Dedifferentiated amniotic fluid mesenchymal stem cell (primary cell): ENCODE measurements around the gene USP7.

ENCODE experiments used
- DNase-seq: peaks from one replicate; pipeline ENCODE4 v3.0.0-alpha.2; 2016; ENCODE audit errors: extremely low spot score

The USP7 gene

DNA sequence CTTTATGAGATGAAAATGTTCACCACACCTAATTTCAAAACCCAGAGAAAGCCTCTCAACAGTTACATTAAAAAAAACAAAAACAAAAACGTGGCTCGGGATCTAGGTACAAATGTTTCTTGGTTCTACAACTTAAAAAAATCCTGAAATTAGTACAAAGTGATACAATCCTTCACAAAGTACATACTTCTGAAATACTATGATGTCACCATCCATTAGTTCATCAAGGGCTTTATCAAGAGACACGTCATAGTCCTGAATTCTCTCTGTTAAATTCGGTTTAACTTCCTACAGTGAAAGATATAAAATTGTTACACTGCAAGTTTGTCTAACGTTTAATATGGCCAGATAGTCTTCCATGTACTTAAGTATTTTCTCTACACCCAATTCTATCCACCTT, 63.4 kb downstream of the USP7 start:
- no peak for DNase-seq

DNA sequence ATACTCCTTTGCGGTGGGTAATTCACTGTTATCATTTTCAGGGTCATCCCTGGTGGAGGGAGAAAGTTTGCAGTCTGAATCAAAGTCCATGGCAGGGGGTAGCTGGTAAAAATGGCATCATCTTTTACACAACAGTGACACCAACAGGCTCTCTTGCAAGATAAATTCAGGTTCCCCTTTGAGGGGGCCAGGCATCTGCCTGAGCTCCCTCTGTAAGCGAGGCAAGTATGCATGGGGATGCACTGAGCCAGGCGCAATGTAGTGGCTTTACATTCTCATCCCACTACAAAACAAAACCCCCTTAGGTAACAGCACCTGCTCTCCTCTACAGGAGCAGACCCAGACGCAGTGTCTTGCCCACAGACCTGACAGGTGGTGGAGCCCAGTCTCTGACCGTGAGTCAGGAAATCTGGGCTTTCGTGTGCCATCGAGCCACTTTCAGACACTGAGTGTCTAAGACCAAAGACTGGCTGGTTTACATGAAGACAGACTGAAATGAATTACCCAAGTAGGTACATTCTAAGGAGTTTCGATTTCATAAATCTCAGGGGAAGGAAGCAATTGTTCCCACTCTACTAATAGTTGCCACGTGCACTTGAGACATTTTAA, 63.9 kb downstream of the USP7 start:
- DNase-seq, result no peak

DNA sequence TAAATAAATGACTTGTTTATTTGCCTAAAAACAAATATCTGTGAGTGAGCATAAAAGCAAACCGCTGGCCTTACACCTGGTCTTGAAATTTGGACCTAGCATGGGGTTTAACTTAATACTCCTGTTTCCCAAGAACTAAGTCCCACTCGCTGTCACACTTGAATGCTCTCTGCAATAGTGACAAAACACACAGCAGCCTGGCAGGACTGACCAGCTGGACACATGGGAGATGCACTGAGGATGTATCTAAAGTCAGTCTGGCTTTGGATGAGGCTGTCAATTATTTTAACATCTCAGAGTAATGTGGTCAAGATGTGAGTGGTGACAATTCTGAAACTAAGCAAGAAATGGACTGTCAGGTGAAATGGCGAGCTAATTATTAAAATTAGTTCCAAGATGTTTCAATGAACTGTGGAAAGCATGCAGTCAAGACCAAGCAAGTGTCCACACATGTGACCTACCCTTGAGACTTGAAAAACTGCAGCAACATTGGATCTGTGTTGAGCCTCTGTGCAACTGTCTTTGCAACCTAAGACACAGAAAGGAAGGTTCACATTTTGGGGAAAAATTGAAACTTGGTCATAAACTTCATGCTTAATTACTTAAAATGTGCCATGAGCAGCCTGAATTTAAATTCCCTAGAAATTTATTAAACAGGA, 64.9 kb downstream of the USP7 start:
- no peak for DNase-seq

DNA sequence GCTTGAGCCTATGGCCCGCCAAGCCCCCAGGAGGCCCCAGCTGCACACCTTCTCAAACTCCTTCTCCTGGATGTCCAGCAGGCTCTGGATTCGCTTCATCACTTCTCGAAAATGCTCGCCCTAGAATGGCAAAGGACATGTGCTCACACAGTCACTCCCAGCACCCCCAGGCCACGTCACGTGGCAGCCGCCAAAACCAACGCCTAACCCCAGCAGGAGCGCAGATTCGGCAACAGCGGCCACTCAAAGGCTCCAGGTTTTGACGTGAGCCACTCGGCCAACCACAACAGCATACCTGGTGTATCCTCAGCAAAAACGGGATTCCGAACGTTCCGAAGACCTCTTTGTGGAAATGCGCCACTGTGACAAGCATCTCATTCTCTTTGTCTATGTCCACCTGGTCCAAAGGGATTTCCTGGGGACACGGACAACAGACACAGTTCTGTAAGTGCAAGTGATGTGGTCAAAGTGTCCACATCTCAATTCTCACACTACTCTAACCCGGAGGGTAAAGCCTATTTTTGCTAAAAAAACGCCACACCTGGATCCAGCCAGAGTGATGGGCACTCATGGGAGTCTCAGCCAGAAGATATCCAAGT, 68.9 kb downstream of the USP7 start:
- no peak for DNase-seq

DNA sequence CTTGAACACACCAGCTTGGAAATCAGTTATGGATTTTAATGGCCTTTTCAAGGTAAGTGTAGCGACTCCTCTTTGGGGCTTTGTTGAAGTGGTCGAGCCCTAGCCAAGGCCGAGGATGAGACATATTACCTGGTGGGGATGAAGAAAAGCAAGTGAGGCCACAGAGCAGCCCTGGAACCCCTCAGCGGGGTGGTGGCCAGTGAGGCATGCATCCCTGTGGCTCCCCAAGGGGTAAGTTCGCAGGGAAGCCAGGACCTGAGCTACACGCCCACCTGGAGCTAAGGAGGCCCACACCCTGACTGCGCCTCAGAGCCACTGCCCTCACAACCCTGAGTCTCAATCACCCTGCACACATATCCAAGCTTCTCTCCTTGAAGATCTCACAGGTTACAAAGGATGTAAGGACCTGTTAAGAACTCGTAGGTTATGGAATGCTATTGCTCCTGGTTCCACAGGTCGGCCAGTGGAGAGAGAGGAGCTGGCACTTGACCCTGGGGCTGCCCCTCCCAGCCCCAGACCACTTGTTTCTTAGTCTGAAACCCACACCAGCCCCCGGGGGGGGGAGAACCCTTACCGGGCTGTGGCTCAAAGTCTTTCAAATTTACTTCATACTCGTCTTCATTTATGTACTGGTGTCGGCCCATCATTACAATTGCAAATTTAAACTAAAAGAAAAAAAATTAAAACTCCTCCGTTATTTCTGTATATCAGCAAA, 69.6 kb downstream of the USP7 start:
- DNase-seq, result no peak

DNA sequence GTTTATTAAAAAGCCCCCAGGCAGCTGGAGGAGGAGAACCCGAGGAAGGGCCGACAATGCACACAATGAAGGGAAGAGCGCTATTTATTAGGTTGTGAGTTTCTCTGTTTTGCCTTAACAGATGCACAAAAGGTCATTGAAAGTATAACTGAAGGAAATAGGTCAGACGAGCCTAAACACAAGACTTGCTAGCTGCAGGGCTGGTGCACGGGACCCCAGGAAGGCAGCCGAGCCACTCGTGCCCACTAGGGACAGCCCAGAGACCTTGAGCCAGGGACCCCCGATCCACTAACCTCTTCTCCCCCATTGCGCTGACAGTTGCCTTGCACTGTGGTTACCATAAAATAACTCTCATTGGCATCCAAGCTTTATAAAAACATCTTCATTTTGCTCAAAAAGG, 70.3 kb downstream of the USP7 start:
- DNase-seq, result no peak

DNA sequence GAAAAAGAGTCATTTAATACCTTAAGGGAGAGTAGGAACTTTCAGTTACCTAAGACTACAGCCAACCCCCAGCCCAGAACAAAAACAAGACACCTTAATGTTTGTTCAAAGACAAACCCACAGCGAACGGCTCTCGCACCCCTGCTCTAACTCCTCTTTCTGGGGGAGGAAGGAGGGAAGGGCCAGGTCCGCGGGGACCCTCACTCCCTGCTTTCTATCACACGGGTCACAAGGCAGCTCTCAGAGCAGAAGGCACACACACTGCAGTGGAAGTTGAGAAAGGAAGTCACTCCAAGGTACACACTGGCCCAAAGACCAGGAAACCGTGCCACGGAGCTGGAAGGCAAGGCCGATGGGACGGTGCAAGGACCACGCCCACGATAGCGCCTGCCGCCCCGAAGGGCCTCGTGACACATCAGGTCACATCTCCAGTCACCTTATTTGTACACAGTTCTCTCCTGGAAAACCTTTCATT, 71.6 kb downstream of the USP7 start:
- DNase-seq, result no peak

DNA sequence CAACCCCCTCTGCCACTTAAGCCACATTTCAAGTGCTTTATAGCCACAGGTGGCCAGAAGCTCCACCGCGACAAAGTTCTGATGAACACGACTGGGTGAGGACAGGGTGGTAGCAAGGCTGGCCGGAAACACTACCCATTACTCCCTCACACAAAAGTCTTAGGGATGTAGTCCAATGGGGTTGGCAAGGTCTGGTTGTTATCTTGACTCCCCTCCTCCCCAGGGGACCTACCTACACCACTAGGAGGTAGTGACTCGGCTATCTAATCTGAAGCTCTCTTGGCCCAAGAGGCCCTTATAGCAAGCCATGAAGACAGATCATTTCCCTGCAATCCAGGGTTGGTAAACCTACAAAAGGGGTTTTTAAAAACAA, 73.2 kb downstream of the USP7 start:
- DNase-seq, result no peak

DNA sequence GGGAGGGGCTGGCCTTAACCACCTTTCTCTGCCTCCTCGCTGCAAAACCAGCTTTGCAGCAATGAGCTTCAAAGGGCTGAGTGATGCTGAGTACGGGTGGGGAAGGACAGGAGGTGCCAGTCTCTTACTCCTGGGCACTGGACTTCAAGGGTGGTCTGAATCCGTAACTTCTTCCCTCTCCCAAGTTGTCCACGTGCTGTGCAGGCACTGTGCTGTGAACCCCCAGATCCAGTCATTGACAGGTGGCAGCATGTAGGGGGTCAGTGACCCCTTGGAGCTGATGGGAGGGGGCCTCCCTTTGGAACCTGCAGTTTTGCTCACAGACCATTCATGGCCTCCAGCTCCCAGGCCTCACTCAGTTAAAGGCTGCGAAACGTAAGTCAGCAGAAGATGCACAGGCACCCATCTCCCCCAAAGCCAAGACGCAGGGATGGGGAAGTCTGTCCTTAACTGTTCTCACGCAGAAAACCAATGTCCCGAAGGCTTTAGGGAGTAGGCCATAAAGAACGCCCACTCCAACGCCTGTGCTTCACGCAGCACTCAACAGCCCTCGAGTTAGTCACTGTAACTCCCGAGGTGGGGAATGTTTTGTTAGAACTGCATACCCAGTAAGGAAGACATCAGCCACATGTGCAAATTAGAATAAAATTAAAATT, 73.7 kb downstream of the USP7 start:
- no peak for DNase-seq

DNA sequence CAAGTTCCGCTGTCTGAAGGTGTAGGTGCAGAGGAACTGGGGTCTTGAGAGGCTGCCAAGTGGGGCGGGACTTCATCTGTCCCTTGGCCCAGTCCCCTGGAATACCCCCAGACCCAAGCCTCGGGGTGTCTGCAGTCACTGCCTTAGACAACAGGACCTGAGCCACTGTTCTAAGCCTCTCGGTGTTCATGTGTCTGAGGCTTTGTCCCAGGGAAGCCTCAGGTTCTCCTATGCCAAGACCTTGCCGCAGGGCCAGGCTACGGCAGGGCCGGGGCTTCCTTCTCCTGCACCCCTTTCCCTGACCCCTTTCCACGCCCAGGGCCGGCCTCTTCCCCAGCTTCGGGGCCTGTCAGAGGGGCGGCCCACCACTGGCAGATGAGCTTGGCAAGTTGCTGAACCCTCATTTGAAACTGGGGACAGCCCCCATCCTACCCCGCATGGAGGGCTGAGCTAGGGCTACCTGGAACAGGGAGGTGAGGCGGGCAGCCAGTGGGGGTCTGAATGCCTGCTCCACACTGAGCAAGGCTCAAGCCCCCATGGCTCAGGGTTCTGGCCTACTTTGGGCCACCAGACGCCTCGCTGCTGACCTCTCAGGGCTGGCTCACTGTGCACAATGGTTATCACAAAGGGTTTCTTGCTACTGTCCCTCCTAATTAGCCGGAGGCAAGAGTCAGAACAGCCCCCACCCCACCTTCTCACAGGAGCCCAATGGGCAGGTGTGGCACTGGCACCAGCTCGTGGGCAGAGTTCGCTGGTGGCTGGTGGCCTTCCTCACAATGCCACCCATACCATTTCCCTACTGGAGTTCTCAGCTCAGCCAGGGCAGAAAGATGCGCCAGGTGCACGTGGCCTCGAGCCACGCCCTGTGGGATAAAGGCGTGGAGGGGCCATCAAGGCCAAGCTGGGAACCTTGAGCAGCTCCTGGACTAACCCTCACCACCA, 74.5 kb downstream of the USP7 start:
- DNase-seq, result no peak

DNA sequence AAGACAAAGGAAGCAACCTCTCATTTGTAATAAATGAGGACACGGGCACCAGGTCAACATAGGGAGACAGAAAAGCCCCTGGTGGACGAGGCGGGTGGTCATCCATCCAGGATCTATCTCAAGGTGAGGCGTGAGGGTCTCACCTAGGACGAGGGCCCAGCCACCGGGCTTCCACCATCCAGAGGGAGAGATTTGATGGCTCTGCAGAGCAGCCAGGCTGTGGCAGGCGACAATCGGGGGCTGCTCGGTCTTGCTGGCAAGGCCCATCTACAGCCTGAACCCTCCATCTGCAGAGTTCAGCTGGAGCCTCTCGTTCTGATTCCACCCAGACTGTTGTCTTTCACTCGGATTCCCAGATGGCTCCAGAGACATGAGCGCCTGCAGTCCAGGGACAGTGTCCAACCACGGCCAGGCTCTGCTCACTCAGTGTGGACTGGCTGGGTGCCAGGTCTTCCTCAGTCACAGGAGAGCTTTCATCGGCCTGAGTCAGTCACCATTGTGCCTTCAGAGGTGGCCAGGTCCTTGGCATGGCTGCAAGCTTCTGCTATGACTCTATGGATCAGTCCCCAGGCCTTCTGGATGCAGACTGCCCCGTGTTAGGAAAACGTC, 75.7 kb downstream of the USP7 start:
- DNase-seq, result no peak

DNA sequence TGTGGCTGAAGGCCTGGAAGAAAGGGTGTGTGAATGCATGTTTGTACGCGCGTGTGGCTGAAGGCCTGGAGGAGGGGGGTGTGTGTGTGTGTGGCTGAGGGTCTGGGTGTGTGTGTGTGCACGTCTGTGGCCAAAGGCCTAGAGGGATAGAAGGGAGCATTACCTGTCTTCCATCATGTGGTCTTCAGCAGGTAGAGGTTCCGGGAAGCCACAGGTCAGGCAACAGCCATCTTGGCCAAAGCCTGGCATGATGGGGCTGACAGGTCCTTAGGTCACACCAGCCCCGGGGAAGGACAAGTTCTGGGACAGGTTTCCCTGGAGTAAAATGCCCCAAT, 76.3 kb downstream of the USP7 start:
- no peak for DNase-seq

DNA sequence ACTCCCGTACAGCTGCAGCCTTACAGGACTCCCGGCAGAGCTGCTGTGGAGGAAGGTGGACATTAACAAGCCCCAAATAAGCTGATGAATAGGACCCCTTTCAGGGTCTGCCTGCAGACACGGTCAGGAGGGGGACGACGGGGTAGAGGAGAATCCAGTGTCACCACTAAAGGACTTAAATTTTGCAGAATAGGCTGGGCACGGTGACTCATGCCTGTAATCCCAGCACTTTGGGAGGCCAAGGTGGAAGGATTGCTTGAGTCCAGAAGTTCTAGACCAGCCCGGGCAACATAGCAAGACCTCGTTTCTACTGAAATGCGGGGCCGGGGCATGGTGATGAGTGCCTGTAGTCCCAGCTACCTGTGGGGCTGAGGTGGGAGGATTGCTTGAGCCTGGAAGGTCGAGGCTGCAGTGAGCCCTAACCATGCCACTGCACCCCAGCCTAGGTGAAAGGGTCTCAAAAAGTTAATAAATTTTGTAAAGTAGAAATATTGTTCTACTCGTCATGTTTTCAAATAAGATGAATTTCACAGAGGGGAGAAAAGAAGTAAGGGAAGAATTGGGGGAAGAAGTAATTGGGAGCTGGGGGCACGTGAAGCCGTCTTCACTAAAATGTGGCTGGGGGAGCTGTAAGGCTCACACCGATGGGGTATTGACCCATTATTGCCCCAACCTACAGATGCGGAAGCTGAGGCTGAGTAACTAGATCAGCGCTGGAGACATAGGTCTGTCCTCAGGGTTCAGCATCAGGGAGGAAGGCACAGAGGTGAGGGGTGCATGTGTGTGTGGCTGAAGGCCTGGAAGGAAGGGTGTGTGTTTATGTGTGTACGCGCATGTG, 76.9 kb downstream of the USP7 start:
- no peak for DNase-seq

DNA sequence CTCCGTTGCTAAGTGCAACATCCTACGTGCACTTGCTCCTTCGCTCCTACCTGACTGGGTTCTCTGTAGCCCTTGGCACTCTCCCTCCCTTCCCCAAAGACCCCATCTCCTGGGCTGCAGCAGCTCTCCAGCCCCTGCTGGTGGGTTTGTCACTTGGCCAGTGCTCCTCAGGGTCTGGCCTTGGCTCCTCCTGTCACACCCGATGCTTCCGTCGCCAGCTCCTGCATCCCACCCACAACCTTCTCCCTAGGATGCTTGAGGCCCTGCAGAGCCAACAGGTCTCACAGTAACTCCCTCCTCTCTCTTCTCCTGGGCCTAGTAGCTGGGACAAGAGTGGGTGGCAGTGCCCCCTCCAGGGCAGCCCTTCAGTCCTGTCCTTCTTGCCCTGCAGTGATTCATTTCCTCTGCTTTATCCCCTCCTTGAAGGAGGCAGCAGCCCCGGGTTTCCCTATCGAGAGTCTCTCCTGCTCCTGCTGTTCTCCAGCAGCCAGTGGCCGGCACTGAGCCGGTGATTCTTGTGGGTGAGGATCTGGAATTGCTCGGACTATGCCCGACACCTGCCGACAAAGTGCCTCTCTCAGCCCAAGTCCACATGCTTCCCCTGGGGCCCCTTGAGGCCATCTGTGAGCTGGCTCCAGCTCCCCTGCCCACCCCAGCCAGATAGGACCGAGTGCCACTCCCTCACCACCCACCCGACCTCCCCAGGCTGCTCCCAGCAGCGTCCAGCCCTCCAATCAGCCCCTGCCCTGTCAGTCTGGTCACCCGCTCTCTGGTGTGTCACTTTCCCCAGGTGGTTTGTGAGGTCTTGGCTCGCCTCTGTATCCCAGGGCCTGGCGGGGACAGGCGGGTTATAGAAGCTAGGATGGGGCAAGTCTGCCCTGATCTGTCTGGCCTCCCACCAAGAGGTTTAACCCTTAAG, 77.8 kb downstream of the USP7 start:
- DNase-seq, result no peak

DNA sequence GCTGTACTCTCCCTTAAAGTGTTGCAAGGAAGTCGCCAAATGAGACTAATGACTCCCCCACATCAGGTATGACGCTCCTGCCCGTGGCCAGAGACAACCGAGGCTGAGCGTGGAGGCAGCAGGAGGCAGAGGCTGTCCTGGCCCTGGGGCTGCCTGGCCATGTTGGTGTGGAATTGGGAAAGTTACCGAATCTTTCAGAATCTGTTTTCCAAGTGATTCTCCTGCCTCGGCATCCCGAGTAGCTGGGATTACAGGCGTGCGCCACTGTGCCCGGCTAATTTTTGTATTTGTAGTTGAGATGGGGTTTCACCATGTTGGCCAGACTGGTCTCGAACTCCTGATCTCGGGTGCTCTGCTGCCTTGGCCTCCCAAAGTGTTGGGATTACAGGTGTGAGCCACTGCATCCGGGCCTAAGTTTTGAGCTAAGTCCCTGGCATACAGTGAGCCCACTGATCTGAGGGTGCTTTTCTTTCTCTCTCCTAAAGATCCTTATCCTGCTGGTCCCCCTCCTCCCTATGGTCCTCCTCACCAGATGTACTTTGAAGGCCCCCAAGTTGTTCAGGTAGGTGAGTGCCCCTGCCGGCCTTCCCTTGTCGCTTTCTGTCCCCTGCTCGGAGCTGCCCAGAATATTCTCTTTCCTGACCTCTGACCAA, 80.9 kb downstream of the USP7 start:
- DNase-seq, result no peak

DNA sequence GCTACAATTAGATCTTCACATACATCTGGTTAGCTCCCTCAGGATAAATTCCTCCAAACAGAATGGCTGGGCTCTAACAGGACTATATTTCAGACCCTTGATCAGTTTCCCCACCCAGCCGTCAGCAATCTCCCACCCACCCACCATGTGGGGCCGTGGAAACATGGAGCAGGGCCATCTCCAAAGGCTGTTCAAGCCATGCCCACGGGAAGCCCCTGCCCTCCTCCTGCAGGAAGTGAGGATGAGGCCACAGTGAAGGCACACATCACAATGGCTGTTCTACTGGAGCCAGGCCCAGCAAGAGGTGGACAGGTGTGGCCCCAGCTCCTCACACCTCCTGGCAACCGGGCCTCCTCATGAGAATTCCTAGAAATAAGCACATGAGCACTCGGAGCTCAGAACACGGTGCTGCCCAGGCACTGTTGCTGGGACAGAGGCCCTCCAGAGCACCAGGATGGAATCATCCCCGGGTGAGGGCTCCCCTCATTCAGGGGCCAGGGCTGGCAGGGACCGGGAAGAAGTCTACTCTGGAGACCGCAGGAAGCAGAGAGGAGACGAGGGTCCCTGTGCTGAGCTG, 81.6 kb downstream of the USP7 start, which contains the start of gene LITAFD:
Gene LITAFD, plus strand, starts transcription at position 311 of the 577 bp plus-strand sequence. CDS start 2,005 bp downstream, outside the sequence.
- no peak for DNase-seq

DNA sequence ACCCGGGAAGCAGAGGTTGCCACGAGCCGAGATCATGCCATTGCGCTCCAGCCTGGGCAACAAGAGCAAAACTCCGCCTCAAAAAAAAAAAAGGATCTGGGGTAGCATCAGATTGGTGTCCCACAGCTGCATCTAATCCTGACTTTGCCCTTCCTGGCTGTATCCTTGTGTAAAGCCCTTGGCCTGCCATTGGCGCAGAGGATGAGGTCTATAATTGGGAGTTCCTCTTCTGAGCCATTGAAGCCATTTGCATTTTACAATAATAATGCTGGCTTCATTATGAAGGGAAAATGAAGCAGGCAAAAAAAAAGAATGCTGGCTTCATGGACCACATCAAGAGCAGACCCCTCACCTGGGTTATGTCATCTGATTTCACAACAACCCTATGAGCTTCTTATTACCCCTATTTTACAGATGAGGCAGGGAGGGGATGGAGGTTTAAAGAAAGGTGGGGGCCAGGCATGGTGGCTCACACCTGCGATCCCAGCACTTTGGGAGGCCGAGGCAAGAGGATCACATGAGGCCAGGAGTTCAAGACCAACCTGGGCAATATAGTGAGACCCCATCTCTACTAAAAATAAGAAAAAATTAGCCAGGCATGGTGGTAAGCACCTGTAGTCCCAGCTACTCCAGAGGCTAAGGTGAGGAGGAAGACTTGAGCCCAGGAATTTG, 82.7 kb downstream of the USP7 start:
- DNase-seq, result no peak
